Neural progenitor cell (in vitro differentiated cells): Measurements from ENCODE around the gene HERC2.
"Not testable (repeated sequence)": the region's sequence is repeated elsewhere in the genome, so short reads cannot be mapped to it uniquely, and the experiment has no call there.

Source experiments
- CTCF ChIP-seq: fragments of 200-600 bp; sonication (generic); IDR thresholded peaks from 2 replicates; pipeline ENCODE4 v1.5.1; 2017; ENCODE audit warnings: antibody characterized with exemption, mild to moderate bottlenecking
- EZH2 ChIP-seq: fragments of 200-600 bp; sonication (generic); IDR thresholded peaks from 2 replicates; pipeline ENCODE4 v1.6.1; 2017; ENCODE audit warnings: antibody characterized with exemption, mild to moderate bottlenecking, moderate library complexity

- not testable (repeated sequence) for TF ChIP-seq CTCF, EZH2
Observed at GRCh38 chr15:28228990-28229640, 92.9 kb downstream of the HERC2 start.
